Measurements from ENCODE around the gene PCNX2.
A peak's percentile ranks its signal among the peaks of the same experiment; 100 is the strongest.

Gene PCNX2

GRCh38 chr1:233316473-233316872 lies 20.9 kb upstream of the PCNX2 start:
- no peak for DNase-seq

GRCh38 chr1:233315718-233316301 lies 20.3 kb upstream of the PCNX2 start:
- no peak for DNase-seq

DNA sequence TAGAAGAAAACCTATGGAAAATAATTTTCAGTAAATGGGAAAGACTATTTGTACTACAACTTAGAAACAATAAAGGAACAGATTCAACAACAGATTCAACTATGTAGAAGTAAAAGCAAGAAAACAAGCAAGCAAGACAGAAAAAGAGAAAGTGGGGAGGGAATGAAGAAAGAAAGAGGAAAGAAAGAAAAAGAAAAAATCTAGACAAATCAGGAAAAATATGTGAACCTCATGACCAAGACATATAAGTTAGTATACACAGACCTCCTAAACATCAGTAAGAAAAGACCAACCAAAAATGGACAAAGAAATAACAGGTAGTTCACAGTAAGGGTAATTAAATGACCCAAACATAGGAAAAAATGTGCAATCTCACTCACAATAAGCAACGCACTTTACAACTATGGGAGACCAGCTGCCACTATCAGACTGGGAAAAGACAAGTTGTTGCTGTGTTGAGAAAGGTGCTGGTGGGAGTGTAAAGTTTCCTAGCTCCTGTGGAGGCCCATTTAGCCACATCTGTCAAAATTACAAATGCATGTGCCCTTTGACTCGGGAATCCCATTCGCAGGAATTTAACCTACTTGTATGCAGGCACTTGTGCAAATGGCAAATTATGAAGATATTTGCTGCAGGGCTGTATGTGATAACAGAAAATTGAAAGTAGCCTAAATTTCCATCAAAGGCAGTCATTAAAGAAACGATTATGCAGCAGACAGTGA lies 18.1 kb upstream of the PCNX2 start:
- DNase-seq, result no peak

DNA sequence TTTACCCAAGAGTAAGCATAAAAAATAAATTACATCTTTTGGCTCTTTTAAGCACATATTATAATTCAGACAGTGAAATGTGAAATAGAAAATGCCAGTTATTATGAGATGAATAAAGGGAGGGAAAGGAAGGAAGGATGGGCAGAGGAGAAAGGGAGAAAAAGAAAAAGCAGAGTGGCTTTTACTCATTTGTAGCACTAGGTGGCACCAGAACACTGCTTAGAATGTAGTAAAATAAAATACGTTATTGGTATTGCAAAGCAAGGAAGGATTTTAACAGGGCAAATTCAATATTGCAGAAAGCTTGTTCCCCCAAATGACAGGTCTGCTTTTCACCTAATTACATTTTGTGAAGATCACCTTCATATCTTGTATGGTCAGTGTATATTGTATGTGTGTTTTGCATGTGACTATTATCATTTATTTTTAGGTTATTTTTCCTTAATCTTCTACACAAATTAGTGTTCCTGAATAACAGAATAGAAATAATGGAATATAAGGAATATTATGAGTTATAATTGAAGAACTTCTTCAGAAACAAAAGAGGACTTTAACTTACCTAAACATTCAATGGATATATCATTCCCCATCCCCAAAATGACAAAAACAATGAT lies 9.1 kb upstream of the PCNX2 start:
- peak; percentile 29 for DNase-seq

GRCh38 chr1:233300326-233300725 lies 4.8 kb upstream of the PCNX2 start:
- no peak for DNase-seq

DNA sequence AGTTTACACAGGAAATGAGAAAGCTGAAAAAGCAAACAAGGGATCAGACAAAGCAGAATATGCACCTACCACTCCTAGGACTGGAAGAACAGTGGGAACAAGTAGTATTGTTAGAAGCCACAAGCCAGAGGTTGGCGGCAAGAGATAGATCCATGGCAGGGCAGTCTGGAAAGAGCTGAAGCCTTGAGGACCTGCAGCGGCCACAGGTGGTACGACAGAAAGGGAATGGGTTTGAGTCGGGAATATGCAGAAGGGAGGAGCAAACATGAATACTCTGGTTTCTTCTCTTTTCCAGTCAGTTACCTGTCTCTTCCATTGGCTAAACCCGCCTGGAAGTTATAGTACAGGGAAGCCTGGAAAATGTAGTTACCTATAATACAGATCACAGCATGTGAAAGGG lies 3.9 kb upstream of the PCNX2 start:
- no peak for DNase-seq

GRCh38 chr1:233295975-233296322 lies 424 bp upstream of the PCNX2 start:
- no peak for DNase-seq

GRCh38 chr1:233294913-233295236 lies 650 bp downstream of the PCNX2 start:
- DNase-seq, result peak; percentile 7

GRCh38 chr1:233293556-233294446 lies 1.7 kb downstream of the PCNX2 start:
- no peak for DNase-seq

DNA sequence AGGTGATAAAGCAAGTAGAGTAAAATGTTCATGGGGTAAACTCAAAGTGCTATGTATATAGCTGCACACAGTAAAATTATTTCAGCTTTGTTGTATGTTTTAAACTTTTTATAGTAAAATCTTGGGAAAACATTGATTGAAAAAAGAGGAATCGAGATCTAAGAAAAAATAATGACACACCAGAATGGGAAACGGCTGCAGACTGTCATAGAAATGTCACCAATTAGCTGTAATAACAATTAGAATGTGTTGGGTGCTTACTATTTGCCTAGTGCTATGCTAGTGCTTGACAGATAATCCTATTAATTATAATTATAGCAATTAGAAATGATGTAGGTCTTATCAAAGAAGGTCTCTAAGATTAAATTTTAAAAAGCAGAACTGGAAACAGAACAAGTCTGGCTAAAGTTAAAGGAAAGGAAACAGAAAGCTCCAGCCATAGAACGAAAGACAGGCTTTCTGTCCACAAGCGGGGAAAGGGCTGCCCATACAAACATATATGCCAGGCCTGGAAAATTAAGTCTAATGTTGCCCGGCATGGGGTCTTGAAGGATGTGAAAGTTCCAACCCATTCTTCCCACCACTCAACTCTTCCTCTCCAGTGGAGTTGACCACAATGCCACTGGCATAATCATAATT lies 5.0 kb downstream of the PCNX2 start:
- DNase-seq, result no peak

DNA sequence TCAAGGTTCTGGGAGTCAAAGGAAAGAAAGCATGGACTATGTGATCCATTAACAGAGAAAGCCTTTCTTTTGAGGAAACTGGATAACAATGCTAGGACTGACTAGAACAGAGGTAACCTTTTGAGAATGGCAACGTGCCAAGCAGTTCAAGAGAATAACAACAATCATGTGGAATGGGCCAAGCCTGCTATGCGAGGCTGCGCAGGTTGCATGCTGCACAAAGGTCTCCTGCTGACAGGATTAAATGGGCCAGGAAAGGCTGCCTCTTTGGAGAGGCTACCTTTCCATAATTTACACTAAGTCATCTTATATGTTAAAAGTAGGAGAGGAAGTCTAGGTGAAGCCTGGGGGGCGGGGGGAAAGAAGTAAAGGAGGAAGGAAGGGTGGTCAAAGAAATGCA lies 5.8 kb downstream of the PCNX2 start:
- no peak for DNase-seq

- no peak for DNase-seq
These were observed 13.0 kb downstream of the PCNX2 start for GRCh38 chr1:233282582-233282886.

GRCh38 chr1:233281711-233282581 lies 13.6 kb downstream of the PCNX2 start:
- no peak for DNase-seq

- DNase-seq, result no peak
These were observed 15.6 kb downstream of the PCNX2 start for GRCh38 chr1:233279971-233280370.

GRCh38 chr1:233278631-233279030 lies 16.9 kb downstream of the PCNX2 start:
- no peak for DNase-seq

- no peak for DNase-seq
These were observed 17.6 kb downstream of the PCNX2 start for GRCh38 chr1:233277637-233278606.

DNA sequence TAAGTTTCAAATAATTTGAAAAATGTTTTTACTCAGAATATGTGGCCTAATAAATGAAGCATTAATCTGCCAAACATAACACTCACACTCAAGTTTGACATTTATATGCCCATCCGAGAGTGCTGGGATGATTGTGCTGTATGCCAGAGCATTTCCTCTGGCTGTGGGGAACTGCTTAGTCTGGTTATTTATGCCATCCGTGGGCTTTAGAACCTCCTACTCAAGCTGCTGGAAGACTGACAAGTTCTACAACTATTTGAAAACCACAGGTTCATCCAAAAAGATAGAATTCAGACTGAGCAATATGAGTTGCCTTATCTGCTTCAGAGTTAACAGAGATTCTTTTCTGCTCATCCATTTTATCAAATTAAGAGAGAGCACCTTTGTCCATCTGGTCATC lies 25.9 kb downstream of the PCNX2 start:
- no peak for DNase-seq

GRCh38 chr1:233268389-233269022 lies 27.0 kb downstream of the PCNX2 start:
- no peak for DNase-seq

DNA sequence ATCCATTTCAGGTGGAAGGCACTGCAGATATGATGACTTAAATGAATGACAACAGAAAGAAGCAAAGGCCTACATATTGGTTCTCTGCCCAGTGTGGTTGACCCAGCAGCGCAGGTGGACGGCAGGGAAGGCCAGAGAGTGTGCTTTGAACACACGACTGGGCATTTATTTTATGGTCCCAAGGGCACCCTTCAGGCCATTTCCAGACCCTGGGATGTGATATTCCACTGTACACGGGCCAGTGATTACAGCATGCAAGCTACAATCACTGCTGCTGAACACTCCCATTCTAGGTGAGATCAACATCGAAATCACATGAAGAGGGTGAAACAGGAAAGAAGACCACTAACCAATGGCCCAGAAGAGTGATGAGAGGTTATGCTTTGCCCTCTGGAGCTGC lies 33.8 kb downstream of the PCNX2 start:
- no peak for DNase-seq

DNA sequence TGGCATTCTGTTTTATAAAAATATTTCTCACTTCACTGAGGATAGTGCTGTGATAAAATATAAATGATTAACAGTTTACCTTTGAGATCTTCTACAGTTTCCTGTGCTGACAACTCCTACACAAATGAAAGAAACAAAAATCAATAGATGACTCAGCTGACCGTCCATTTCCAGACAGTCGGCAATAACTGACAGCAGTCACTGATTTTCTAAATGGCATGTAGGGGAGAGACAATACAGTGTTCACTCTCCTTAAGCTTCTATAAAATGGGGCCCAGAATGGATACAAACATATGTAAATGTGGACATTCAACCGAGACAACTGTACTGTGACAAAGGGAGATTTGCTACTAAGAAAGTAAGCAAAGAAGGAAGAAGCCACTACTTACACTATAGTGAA lies 34.3 kb downstream of the PCNX2 start:
- DNase-seq, result no peak

DNA sequence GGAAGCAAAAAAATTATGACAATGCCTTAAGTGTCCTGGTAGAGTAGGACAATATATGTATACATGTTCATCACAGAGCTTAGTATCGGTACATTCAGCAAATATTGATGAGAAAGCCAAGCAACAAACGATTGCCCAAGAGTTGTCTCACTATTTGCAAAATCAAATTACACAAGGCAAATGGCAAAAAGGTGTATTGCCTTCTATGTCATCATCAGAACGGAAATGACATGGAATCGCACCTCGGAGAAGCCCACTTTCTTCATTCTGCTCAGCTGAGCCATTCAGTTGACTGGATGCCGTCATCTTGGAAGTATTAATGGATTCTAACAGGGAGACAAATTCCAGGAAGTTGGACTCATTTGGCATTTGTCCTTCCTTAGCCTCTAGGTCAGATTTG lies 37.7 kb downstream of the PCNX2 start:
- no peak for DNase-seq
